HG02763 (cell line): Measurements from ENCODE around the gene PCDHB7.
"Not testable (repeated sequence)": the region's sequence is repeated elsewhere in the genome, so short reads cannot be mapped to it uniquely, and the experiment has no call there.

Experiments
- ATAC-seq: cut with Tn5 transposase; IDR thresholded peaks from one replicate; pipeline ENCODE4 v1.9.1; 2021; ENCODE audit warnings: mild to moderate bottlenecking, moderate library complexity; ENCODE audit not compliant: unreplicated experiment

PCDHB7 gene

DNA sequence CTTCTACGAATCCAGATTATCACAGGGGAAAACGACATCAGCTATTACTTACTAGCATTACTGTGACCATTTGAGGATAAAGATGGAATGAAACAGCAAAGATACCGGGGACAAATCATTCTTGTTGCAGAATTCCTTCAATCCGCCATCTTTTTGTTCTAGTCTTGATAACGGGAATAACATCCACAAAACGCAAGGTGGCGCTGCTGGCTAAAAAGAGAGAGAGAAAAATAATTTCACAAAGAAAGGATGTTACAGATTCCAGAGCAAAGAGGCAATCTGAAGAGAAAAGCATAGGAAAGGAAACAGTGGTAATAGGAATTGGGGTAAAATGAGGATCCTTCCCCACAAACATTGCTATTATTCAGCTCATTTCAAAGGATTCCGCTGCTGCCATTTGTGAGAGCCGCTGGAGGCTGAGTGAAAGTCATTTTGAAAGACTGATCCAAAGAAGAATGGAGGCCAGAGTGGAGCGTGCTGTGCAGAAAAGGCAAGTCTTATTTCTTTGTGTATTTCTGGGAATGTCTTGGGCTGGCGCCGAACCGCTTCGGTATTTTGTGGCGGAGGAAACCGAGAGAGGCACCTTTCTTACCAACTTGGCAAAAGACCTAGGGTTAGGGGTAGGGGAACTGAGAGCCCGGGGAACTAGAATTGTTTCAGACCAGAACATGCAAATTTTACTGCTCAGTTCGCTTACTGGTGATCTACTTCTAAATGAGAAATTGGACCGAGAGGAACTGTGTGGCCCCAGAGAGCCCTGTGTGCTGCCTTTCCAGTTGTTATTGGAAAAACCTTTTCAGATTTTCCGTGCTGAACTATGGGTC is at the start of gene PCDHB7:
PCDHB7 (plus strand) TSS at position 264 of the 824 bp plus-strand sequence; CDS start at position 456, 192 bp downstream.
- no peak for ATAC-seq

GRCh38 chr5:141123396-141124135 is 48.9 kb upstream of the PCDHB7 start:
- not testable (repeated sequence) for ATAC-seq

GRCh38 chr5:141127305-141127704 is 45.1 kb upstream of the PCDHB7 start:
- no peak for ATAC-seq

- ATAC-seq: no peak
Observed at GRCh38 chr5:141135030-141135717, 37.3 kb upstream of the PCDHB7 start, which contains the start of gene PCDHB5. Gene PCDHB5 (plus strand): TSS chr5:141135206. CDS start chr5:141135435, 229 bp downstream.

DNA sequence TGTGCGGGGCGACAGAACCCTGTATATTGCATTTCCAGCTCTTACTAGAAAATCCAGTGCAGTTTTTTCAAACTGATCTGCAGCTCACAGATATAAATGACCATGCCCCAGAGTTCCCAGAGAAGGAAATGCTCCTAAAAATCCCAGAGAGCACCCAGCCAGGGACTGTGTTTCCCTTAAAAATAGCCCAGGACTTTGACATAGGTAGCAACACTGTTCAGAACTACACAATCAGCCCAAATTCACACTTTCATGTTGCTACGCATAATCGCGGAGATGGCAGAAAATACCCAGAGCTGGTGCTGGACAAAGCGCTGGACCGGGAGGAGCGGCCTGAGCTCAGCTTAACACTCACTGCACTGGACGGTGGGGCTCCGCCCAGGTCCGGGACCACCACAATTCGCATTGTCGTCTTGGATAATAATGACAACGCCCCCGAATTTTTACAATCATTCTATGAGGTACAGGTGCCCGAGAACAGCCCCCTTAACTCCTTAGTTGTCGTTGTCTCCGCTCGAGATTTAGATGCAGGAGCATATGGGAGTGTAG is 36.7 kb upstream of the PCDHB7 start:
- ATAC-seq: no peak

- ATAC-seq: not testable (repeated sequence)
Observed at GRCh38 chr5:141137346-141137745, 35.1 kb upstream of the PCDHB7 start.

DNA sequence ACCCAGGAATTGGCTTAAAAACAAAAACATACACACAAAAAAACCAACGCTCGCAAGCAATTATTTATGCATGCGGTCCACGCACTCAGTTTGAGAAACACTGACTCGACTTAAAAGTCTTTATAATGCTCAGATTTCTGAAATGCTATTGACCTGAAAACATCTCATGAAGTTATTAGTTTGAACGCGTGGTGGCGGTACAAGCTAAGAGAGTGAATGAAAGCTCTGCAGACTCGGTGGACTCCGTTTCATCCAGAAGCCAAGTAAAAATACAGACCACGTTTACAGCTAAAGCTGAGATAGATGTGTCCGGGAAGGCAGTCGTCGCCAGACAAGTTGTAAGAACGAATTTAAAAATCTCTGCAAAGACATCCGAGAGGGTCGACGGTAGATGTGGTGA is 22.6 kb upstream of the PCDHB7 start, which contains the start of gene PCDHB6:
PCDHB6 (plus strand) TSS at position 246 of the 400 bp plus-strand sequence. CDS start 201 bp downstream, outside the sequence.
- no peak for ATAC-seq

- no peak for ATAC-seq
Observed at GRCh38 chr5:141150224-141150992, 22.0 kb upstream of the PCDHB7 start.

GRCh38 chr5:141150993-141151325 is 21.5 kb upstream of the PCDHB7 start:
- ATAC-seq: no peak

DNA sequence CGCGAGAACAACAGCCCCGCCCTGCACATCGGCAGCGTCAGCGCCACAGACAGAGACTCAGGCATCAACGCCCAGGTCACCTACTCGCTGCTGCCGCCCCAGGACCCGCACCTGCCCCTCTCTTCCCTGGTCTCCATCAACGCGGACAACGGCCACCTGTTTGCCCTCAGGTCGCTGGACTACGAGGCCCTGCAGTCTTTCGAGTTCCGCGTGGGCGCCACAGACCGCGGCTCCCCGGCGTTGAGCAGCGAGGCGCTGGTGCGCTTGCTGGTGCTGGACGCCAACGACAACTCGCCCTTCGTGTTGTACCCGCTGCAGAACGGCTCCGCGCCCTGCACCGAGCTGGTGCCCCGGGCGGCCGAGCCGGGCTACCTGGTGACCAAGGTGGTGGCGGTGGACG is 20.8 kb upstream of the PCDHB7 start:
- not testable (repeated sequence) for ATAC-seq

- not testable (repeated sequence) for ATAC-seq
Observed at GRCh38 chr5:141152096-141152495, 20.3 kb upstream of the PCDHB7 start.

DNA sequence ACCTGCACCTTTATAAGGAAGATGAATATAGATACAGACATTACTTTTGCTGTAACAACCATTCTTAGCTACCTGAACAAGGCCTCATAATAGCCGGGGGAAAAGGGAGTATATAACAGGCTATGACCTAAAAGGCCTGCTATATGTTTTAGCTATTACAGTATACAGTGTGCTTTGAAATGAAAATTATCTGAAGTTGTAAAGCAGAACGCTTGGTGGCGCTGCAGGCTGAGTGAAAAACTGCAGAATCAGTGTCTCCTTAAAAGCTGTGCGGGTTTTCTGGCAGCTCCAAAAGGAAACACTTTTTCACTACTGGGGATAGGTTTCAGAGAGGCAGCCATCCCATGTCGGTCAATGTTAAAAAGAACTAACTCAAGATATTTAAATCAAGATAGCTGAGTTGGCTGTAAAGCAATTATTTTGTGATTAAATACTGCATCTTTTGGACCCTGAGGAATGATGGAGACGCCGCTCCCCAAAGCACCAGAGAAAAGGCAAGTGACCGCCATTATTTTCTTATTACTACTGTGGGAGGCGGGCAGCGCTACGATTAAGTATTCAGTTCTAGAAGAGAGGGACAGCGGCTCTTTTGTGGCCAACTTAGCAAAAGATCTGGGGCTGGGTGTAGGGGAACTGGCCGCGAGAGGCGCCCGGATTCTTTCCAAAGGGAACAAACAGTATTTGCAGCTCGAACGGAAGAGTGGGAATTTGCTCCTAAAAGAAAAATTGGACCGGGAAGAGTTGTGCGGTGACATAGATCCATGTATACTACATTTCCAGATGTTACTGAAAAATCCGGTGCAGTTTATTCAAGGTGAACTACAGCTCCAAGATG is 16.7 kb upstream of the PCDHB7 start:
- ATAC-seq: no peak

GRCh38 chr5:141157356-141157755 is 15.1 kb upstream of the PCDHB7 start:
- ATAC-seq: not testable (repeated sequence)

GRCh38 chr5:141157901-141158300 is 14.5 kb upstream of the PCDHB7 start:
- not testable (repeated sequence) for ATAC-seq

GRCh38 chr5:141174291-141175104 is 2.1 kb downstream of the PCDHB7 start:
- ATAC-seq: not testable (repeated sequence)

GRCh38 chr5:141175933-141176332 is 3.5 kb downstream of the PCDHB7 start:
- no peak for ATAC-seq

DNA sequence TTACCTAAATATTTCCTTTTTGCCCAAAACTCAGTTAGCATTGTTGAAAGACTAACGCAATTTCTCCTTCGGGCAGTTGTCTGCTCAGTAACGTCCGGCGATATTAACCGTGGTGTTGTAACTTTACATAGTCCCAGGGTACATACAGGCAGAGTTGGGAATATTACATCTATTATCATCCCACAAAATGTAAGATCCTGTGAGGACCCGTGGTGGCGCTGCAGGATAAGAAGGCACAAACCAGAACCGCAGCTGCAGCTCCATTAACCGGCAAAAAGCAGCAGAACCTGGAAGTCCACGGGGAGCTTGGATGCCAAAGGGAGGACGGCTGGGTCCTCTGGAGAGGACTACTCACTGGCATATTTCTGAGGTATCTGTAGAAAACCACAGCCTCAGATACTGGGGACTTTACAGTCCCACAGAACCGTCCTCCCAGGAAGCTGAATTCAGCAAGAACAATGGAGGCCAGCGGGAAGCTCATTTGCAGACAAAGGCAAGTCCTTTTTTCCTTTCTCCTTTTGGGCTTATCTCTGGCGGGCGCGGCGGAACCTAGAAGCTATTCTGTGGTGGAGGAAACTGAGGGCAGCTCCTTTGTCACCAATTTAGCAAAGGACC is 5.2 kb downstream of the PCDHB7 start, which contains the start of gene PCDHB8:
PCDHB8 (plus strand) TSS at position 214 of the 615 bp plus-strand sequence; CDS start at position 459, 245 bp downstream.
- ATAC-seq: not testable (repeated sequence)

DNA sequence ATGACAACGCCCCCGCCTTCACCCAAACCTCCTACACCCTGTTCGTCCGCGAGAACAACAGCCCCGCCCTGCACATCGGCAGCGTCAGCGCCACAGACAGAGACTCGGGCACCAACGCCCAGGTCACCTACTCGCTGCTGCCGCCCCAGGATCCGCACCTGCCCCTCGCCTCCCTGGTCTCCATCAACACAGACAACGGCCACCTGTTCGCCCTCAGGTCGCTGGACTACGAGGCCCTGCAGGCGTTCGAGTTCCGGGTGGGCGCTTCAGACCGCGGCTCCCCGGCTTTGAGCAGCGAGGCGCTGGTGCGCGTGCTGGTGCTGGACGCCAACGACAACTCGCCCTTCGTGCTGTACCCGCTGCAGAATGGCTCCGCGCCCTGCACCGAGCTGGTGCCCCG is 6.9 kb downstream of the PCDHB7 start:
- ATAC-seq: not testable (repeated sequence)
